GM19455 (cell line): ENCODE results near the gene MAL.
A peak's percentile ranks its signal among the peaks of the same experiment; 100 is the strongest.

Experiments
- ATAC-seq: cut with Tn5 transposase; IDR thresholded peaks from one replicate; pipeline ENCODE4 v1.9.1; 2021; ENCODE audit not compliant: unreplicated experiment

The MAL gene

GRCh38 chr2:94996305-94997100, 29.0 kb upstream of the MAL start:
- no peak for ATAC-seq

- ATAC-seq = no peak
Observed at GRCh38 chr2:94997981-94998930, 27.3 kb upstream of the MAL start.

GRCh38 chr2:94999431-94999883, 26.1 kb upstream of the MAL start:
- ATAC-seq = no peak

- ATAC-seq = no peak
Observed at GRCh38 chr2:95001051-95001562, 24.4 kb upstream of the MAL start.

GRCh38 chr2:95001701-95002100, 23.8 kb upstream of the MAL start:
- no peak for ATAC-seq

- no peak for ATAC-seq
Observed at GRCh38 chr2:95002498-95002897, 23.0 kb upstream of the MAL start.

- no peak for ATAC-seq
Observed at GRCh38 chr2:95004287-95004686, 21.2 kb upstream of the MAL start.

- ATAC-seq = no peak
Observed at GRCh38 chr2:95004711-95005110, 20.8 kb upstream of the MAL start.

- ATAC-seq = no peak
Observed at GRCh38 chr2:95005726-95006125, 19.8 kb upstream of the MAL start.

- no peak for ATAC-seq
Observed at GRCh38 chr2:95006588-95006987, 18.9 kb upstream of the MAL start.

- no peak for ATAC-seq
Observed at GRCh38 chr2:95007031-95007609, 18.4 kb upstream of the MAL start.

GRCh38 chr2:95007822-95008221, 17.7 kb upstream of the MAL start:
- no peak for ATAC-seq

GRCh38 chr2:95008306-95008705, 17.2 kb upstream of the MAL start:
- ATAC-seq = no peak

- ATAC-seq = no peak
Observed at GRCh38 chr2:95008996-95009395, 16.5 kb upstream of the MAL start.

- no peak for ATAC-seq
Observed at GRCh38 chr2:95009412-95009811, 16.1 kb upstream of the MAL start.

- ATAC-seq = no peak
Observed at GRCh38 chr2:95010126-95010525, 15.4 kb upstream of the MAL start.

- no peak for ATAC-seq
Observed at GRCh38 chr2:95010718-95011117, 14.8 kb upstream of the MAL start.

- ATAC-seq = peak; percentile 81
Observed at GRCh38 chr2:95012881-95013550, 12.5 kb upstream of the MAL start.

GRCh38 chr2:95013726-95014125, 11.8 kb upstream of the MAL start:
- no peak for ATAC-seq

- no peak for ATAC-seq
Observed at GRCh38 chr2:95014126-95014708, 11.3 kb upstream of the MAL start.
